BE2C (cell line): ENCODE measurements around the gene INPPL1.

Experiments used
- DNase-seq: peaks from one replicate; pipeline ENCODE4 v3.0.0-alpha.2; 2020
- H3K27me3 ChIP-seq: fragments of 250-450 bp; sonication (Bioruptor Pico); 2 replicates; pipeline ENCODE4 v1.5.1; 2020; ENCODE audit warnings: mild to moderate bottlenecking
- H3K36me3 ChIP-seq: fragments of 250-450 bp; sonication (Bioruptor Pico); 2 replicates; pipeline ENCODE4 v1.5.1; 2020; ENCODE audit warnings: mild to moderate bottlenecking
- H3K4me1 ChIP-seq: fragments of 250-450 bp; sonication (Bioruptor Pico); 2 replicates; pipeline ENCODE4 v1.5.1; 2020
- H3K4me3 ChIP-seq: 2 replicates; pipeline ENCODE4 v1.5.1; 2011; ENCODE audit warnings: low read depth, low read length
- H3K9me3 ChIP-seq: fragments of 250-450 bp; sonication (Bioruptor Pico); 2 replicates; pipeline ENCODE4 v1.5.1; 2020
- CTCF ChIP-seq: IDR thresholded peaks from 2 replicates; pipeline ENCODE4 v1.5.1; 2012; ENCODE audit warnings: mild to moderate bottlenecking, low read depth, low read length

INPPL1 gene

GRCh38 chr11:72222907-72223614 is 1.5 kb upstream of the INPPL1 start:
- peak; percentile 93 for DNase-seq
- no peak for TF ChIP-seq CTCF
- H3K4me1 ChIP-seq, result peaks cover 8% of the 10 kb centered on the region
- H3K27me3 ChIP-seq, result no peaks in the 10 kb centered on the region
- H3K4me3 ChIP-seq, result peak overlapping the region; percentile 79
- H3K9me3 ChIP-seq, result no peaks in the 10 kb centered on the region
- peaks cover 3% of the 10 kb centered on the region for H3K36me3 ChIP-seq

DNA sequence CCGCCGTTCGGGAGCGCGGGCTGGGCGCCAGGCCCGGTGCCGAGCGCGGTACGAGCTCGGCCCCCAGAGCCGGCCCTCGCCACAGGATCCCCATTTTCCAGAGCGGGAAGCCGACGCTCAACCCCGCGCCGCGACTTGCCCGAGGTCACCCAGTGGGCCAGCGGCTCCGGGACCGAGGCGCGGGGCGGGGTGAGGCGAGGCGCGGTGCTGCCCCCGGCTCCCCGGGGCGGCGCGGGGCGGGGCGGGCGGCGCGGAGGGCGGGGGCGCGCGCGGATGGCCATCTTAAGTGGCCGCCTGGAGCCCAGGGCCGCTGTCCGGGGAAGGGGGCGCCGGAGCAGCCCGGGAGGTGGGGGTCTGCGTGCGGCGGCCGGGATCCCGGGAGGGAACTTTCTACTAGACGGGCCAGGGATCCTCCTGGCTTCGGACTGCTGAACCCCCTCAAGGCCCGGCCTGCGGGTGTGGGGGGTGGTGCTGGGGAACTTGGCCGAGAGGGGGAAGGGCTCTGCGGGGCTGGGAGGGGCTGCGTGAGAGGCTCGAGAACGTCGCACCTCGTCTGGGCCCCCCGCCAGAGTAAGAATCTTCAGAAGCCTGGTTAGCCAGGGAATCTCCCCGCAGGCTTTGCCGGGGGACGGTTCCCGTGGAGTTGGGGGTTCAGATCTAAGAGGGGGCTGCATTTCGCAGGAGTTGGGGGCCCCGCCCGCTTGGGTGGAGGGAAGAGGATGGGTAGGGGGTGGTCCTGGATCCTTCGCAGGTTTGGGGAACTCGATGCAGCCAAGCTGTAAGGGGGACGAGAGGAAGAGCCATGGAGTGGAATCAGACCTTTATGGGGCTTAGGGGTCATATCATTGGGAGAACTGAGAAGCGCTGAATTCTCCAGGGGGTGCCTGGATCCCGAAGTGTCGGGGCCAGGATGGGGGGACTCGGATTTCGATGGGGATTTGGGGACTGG is 678 bp upstream of the INPPL1 start:
- H3K27me3 ChIP-seq, result no peaks in the 10 kb centered on the region
- DNase-seq, result peak; percentile 74
- H3K4me1 ChIP-seq, result peaks cover 8% of the 10 kb centered on the region
- peak overlapping the region; percentile 79 for H3K4me3 ChIP-seq
- TF ChIP-seq CTCF, result no peak
- H3K36me3 ChIP-seq, result peaks cover 12% of the 10 kb centered on the region
- no peaks in the 10 kb centered on the region for H3K9me3 ChIP-seq

- no peak for TF ChIP-seq CTCF
- peak overlapping the region; percentile 79 for H3K4me3 ChIP-seq
- no peaks in the 10 kb centered on the region for H3K27me3 ChIP-seq
- H3K9me3 ChIP-seq, result no peaks in the 10 kb centered on the region
- peaks cover 28% of the 10 kb centered on the region for H3K36me3 ChIP-seq
- DNase-seq, result peak; percentile 22
- peaks cover 8% of the 10 kb centered on the region for H3K4me1 ChIP-seq
Observed at GRCh38 chr11:72225411-72225951, 914 bp downstream of the INPPL1 start.

GRCh38 chr11:72226701-72227100 is 2.1 kb downstream of the INPPL1 start:
- peaks cover 8% of the 10 kb centered on the region for H3K4me1 ChIP-seq
- no peak overlapping the region for H3K4me3 ChIP-seq
- no peaks in the 10 kb centered on the region for H3K27me3 ChIP-seq
- TF ChIP-seq CTCF, result no peak
- H3K36me3 ChIP-seq, result peaks cover 40% of the 10 kb centered on the region
- no peaks in the 10 kb centered on the region for H3K9me3 ChIP-seq
- no peak for DNase-seq

GRCh38 chr11:72227316-72228228 is 3.0 kb downstream of the INPPL1 start:
- H3K4me3 ChIP-seq, result no peak overlapping the region
- no peak for DNase-seq
- no peaks in the 10 kb centered on the region for H3K9me3 ChIP-seq
- TF ChIP-seq CTCF, result no peak
- peaks cover 48% of the 10 kb centered on the region for H3K36me3 ChIP-seq
- H3K27me3 ChIP-seq, result no peaks in the 10 kb centered on the region
- H3K4me1 ChIP-seq, result peaks cover 5% of the 10 kb centered on the region
